Gastroesophageal sphincter (tissue), 3 donors: Measurements from ENCODE around the gene ARHGAP44.

Source experiments
- CTCF ChIP-seq, 4 experiments: fragments of 200-600 bp in 2 of 4; fragments of 450-650 bp in 2 of 4; sonication (generic) in 1 of 4; IDR thresholded peaks; one replicate each; pipeline ENCODE4 v1.5.1; 2017 to 2019; ENCODE audit warnings: antibody characterized with exemption in 4 of 4, mild to moderate bottlenecking in 2 of 4, moderate library complexity in 2 of 4
- EP300 ChIP-seq: sonication (generic); formaldehyde crosslinking; IDR thresholded peaks from one replicate; pipeline ENCODE4 v1.6.1; 2017; ENCODE audit warnings: antibody characterized with exemption, mild to moderate bottlenecking
- POLR2A ChIP-seq, 2 donors: fragments of 450-650 bp; IDR thresholded peaks; one replicate each; pipeline ENCODE4 v1.6.1; 2017; ENCODE audit warnings: antibody characterized with exemption in 2 of 2, mild to moderate bottlenecking in 2 of 2, moderate library complexity in 1 of 2

DNA sequence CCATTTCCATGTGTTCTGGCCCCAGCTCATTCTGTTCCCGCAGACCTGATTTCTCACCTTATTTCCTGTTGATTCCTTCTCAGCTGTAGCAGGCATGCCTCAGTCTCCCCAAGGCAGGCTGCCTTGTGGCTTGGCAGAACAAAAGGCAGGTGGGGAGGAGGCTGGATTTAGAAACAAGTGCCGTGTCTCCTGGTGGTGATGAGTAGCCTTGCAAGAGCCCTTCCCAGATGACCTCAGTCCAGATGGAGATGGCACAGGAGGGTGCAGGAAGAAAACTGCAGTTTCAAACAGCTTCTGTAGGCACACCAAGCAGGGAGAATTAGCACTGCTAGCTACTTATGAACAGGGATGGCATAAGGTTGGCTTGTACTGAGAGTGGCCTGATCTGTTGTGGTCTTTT lies 64.6 kb downstream of the ARHGAP44 start:
- TF ChIP-seq CTCF (IDR thresholded peaks at IDR 0.05) (no peak), POLR2A (IDR thresholded peaks at IDR 0.05) (no peak), EP300 (no peak)
